ENCODE measurements around the gene RNF157.

DNA sequence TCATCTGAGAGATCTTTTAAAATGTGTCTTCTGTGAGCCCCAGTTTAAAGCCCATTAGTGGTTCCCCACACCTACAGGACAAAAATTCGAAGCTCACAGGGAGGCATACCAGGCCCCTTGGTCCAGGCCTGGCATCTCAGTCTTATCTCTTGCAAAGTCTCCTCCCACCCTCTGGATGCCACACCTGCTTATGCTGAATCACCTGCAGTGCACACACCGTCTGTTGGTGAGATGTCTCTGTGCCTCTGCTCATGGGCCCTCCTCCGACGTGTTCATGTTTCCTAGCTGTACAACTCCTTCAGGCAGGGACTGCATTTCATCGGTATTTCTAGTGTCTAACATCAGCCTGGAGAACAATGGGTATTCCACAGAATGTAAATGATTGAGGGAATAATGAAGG lies 41.6 kb downstream of the RNF157 start:
- TF ChIP-seq BHLHE40 (IDR thresholded peaks at IDR 0.05; ENCODE audit: borderline replicate concordance) (no peak), SP1 (IDR thresholded peaks at IDR 0.05) (no peak), SUZ12 (IDR thresholded peaks at IDR 0.05) (no peak), ARNT (IDR thresholded peaks at IDR 0.05) (no peak), FOXK2 (IDR thresholded peaks at IDR 0.05) (no peak), FOXA1 (IDR thresholded peaks at IDR 0.05) (no peak), ZNF384 (IDR thresholded peaks at IDR 0.05) (no peak), CTBP1 (IDR thresholded peaks at IDR 0.05; ENCODE audit: borderline replicate concordance) (no peak), TARDBP (IDR thresholded peaks at IDR 0.05) (no peak), L3MBTL2 (conservative IDR thresholded peaks at IDR 0.05) (no peak), LEF1 (IDR thresholded peaks at IDR 0.05; ENCODE audit: borderline replicate concordance) (no peak)

All from HEK293T (cell line).